ENCODE measurements around the gene FKBP15. TPM values are rescaled to one million over a fixed set of nuclear protein-coding genes. Genes with fewer than 3 reads are reported as not detected.

FKBP15 gene
- total and polyA plus RNA-seq, 2 of the 8 experiments (the other 6 are each of a cell fraction or from before 2014, with no cell fraction given) = 9.9 to 13.8 TPM

DNA sequence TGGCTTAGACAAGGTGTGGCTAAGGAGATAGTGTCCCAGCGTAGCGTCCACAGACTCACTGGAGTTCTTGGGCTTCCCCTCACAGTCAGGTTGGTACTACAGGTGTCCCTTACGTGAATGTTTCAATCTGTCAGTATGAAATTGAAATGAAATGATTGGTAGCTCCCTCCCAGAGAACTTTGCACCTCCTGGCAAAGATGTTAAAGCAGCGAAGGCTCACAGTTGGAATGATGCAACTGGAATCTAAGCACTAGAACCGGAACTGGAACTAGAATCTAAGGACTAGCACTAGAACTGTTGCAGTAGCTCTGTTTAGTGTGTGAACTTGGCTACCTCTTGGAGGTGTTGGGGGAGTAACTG is 1.4 kb upstream of the FKBP15 start:
- no peaks in the 10 kb centered on the region for H3K9me3 ChIP-seq (ENCODE audit: insufficient read depth in 2 of 2, low read depth in 1 of 2, low read length in 1 of 2)
- no peak overlapping the region for H2BK20ac ChIP-seq (ENCODE audit: low read length)
- H3K4me1 ChIP-seq (replicated peaks in 1 of 4; ENCODE audit: control insufficient read depth in 3 of 4, insufficient read depth in 4 of 4, low read length in 3 of 4) = peaks cover 0 to 10% (median 1%) of the 10 kb centered on the region in 4 experiments; a peak in 4 of 7 replicates
- POLR2A ChIA-PET (ENCODE audit: partially characterized antibody) = interaction anchor here (0.7 to 2.3 kb wide), 8 partner anchors 9 to 110 kb away, joined by 3 to 10 read pairs (median 4); partner anchors contain the start of genes CDC26 and PRPF4
- DNase-seq (ENCODE audit: low read depth in 1 of 2, low spot score in 2 of 2) (no peak), FAIRE-seq (no peak)
- TF ChIP-seq BACH1 (IDR thresholded peaks at IDR 0.05; ENCODE audit: low read length) = no peak
- TF ChIP-seq, protein P1, sequence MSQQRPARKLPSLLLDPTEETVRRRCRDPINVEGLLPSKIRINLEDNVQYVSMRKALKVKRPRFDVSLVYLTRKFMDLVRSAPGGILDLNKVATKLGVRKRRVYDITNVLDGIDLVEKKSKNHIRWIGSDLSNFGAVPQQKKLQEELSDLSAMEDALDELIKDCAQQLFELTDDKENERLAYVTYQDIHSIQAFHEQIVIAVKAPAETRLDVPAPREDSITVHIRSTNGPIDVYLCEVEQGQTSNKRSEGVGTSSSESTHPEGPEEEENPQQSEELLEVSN (IDR thresholded peaks at IDR 0.05) = no peak
- no peak for TF ChIP-seq RXRA (IDR thresholded peaks at IDR 0.05; ENCODE audit: insufficient read depth, low read depth, low read length)
- TF ChIP-seq BCL11A (IDR thresholded peaks at IDR 0.05; ENCODE audit: low read depth in 2 of 2, low read length in 2 of 2) = no peak
- TF ChIP-seq POLR2A (IDR thresholded peaks at IDR 0.05; ENCODE audit: control extremely low read depth in 1 of 2, low read depth in 2 of 2, low read length in 2 of 2) = no peak
- no peak for TF ChIP-seq SIX5 (IDR thresholded peaks at IDR 0.05; ENCODE audit: low read depth, low read length)
- no peak for TF ChIP-seq RFX5 (IDR thresholded peaks at IDR 0.05; ENCODE audit: borderline replicate concordance, low read depth, low read length)
- no peak for TF ChIP-seq SRF (IDR thresholded peaks at IDR 0.05; ENCODE audit: low read depth, low read length)
- TF ChIP-seq HDAC2 (IDR thresholded peaks at IDR 0.05; ENCODE audit: borderline replicate concordance in 1 of 2, low read depth in 2 of 2, low read length in 2 of 2) = no peak
- CTCF ChIA-PET (ENCODE audit: partially characterized antibody) = interaction anchor here (0.8 to 2.4 kb wide), 6 partner anchors 14 to 369 kb away, joined by 3 to 10 read pairs (median 3); partner anchors contain the start of genes CDC26 and PRPF4
- no peak overlapping the region for H2AFZ ChIP-seq (ENCODE audit: low read length)
- H2BK120ac ChIP-seq (replicated peaks; ENCODE audit: low read depth, low read length) = no peak overlapping the region
- H3K79me2 ChIP-seq (ENCODE audit: control insufficient read depth in 1 of 2, insufficient read depth in 2 of 2, low read length in 2 of 2) = peaks cover 6 to 52% of the 10 kb centered on the region in 2 experiments
- WGBS, 2 experiments (ENCODE audit: extremely low coverage in 1 of 2, insufficient coverage in 1 of 2, insufficient read length in 1 of 2, insufficient replicate concordance in 2 of 2, low coverage in 1 of 2, low lambda C conversion rate in 2 of 2, missing lambda C conversion rate in 1 of 2) = 79% methylated on average over 5 of the region's 5 CpGs; no CpG with 5 or more reads in 1 of the 2 experiments
- H2BK12ac ChIP-seq (ENCODE audit: low read depth, low read length) = no peak overlapping the region
- H3K14ac ChIP-seq (ENCODE audit: insufficient read length) = no peak overlapping the region
- peak overlapping the region; percentile 93 to 99 for H3K4me2 ChIP-seq (ENCODE audit: insufficient read depth in 1 of 2, low read depth in 2 of 2, low read length in 2 of 2)
- H4K5ac ChIP-seq (ENCODE audit: insufficient read length, low read depth, low read length) = no peak overlapping the region
- H4K20me1 ChIP-seq (replicated peaks in 1 of 2; ENCODE audit: control insufficient read depth in 1 of 2, insufficient read depth in 2 of 2, low read length in 2 of 2) = peaks cover 0 to 2% of the 10 kb centered on the region in 2 experiments
- H4K91ac ChIP-seq (replicated peaks; ENCODE audit: insufficient read length, low read length) = no peak overlapping the region
- H3K27ac ChIP-seq (ENCODE audit: low read depth, low read length) = no peak overlapping the region
- no peak overlapping the region for H3K56ac ChIP-seq (replicated peaks; ENCODE audit: insufficient read length, low read depth, low read length)
- no peaks in the 10 kb centered on the region for H3K27me3 ChIP-seq (replicated peaks in 1 of 4; ENCODE audit: control insufficient read depth in 3 of 4, extremely low read depth in 1 of 4, insufficient read depth in 3 of 4, low read length in 3 of 4)
- H3K9ac ChIP-seq (replicated peaks in 1 of 4; ENCODE audit: extremely low read depth in 1 of 4, low read depth in 3 of 4, low read length in 3 of 4) = peak overlapping the region in 3 of 4 experiments; percentile 78 to 93 (median 86); a peak in 4 of 7 replicates
- H4K8ac ChIP-seq (ENCODE audit: extremely low read depth, insufficient read depth, low read length) = no peak overlapping the region
- H2AK5ac ChIP-seq (ENCODE audit: low read depth, low read length) = no peak overlapping the region
- no peak overlapping the region for H3K4ac ChIP-seq (replicated peaks; ENCODE audit: insufficient read length, low read depth, low read length)
- H3K23me2 ChIP-seq (ENCODE audit: low read depth, low read length) = peaks cover 10% of the 10 kb centered on the region
- H3K18ac ChIP-seq (ENCODE audit: extremely low read depth, low read length) = no peak overlapping the region
- H3K36me3 ChIP-seq (ENCODE audit: control insufficient read depth in 2 of 4, insufficient read depth in 4 of 4, low read length in 3 of 4) = peaks cover 0 to 2% (median 0%) of the 10 kb centered on the region in 4 experiments; a peak in 1 of 8 replicates
- H3K4me3 ChIP-seq (ENCODE audit: extremely low read depth in 1 of 4, insufficient read depth in 2 of 4, low read depth in 3 of 4, low read length in 4 of 4) = peak overlapping the region; percentile 93 to 96 (median 94)
- H2BK15ac ChIP-seq (ENCODE audit: low read length) = no peak overlapping the region
- H2BK5ac ChIP-seq (ENCODE audit: low read depth, low read length) = no peak overlapping the region
- no peak overlapping the region for H3K23ac ChIP-seq (ENCODE audit: insufficient read length)
- 0 out of 2 replicates have a peak, but pooled peaks cover 3% of the 10 kb centered on the region for H3K79me1 ChIP-seq (ENCODE audit: low read depth, low read length)

Data from H1 (cell line).